OCI-LY3 (cell line): ENCODE measurements around the gene DBX2.

ENCODE experiments used
- H2AFZ ChIP-seq: fragments of 200-600, 300-600 bp; shearing (Covaris generic); 2 replicates; pipeline ENCODE4 v1.6.0; 2014; ENCODE audit warnings: antibody characterized with exemption, low read depth, low read length
- H3K27ac ChIP-seq: fragments of 200-600, 300-600 bp; sonication (generic); 2 replicates; pipeline ENCODE4 v1.5.1; 2014; ENCODE audit warnings: mild to moderate bottlenecking, low read length, moderate library complexity, mixed read lengths
- H3K27me3 ChIP-seq: fragments of 200-600, 300-600 bp; sonication (generic); 2 replicates; pipeline ENCODE4 v1.6.1; 2014; ENCODE audit warnings: low read depth, low read length, mixed read lengths
- H3K36me3 ChIP-seq: fragments of 200-600, 300-600 bp; sonication (generic); replicated peaks from 2 replicates; pipeline ENCODE3; 2014; ENCODE audit warnings: low read depth, low read length, mixed read lengths
- H3K4me1 ChIP-seq: fragments of 300-600, 200-600 bp; sonication (generic); 2 replicates; pipeline ENCODE4 v1.6.1; 2014; ENCODE audit warnings: low read length, mixed read lengths
- H3K4me2 ChIP-seq: fragments of 200-600, 300-600 bp; sonication (generic); 2 replicates; pipeline ENCODE4 v1.6.1; 2014; ENCODE audit warnings: low read length, mixed read lengths
- H3K4me3 ChIP-seq: fragments of 300-600, 200-600 bp; sonication (generic); 2 replicates; pipeline ENCODE4 v1.5.1; 2014; ENCODE audit warnings: antibody characterized with exemption, mild to moderate bottlenecking, low read length, moderate library complexity
- H3K79me2 ChIP-seq: fragments of 300-600, 200-600 bp; shearing (Covaris generic); 2 replicates; pipeline ENCODE4 v1.6.1; 2014; ENCODE audit warnings: mild to moderate bottlenecking, low read length, mixed read lengths
- H3K9ac ChIP-seq: fragments of 300-600, 200-600 bp; shearing (Covaris generic); 2 replicates; pipeline ENCODE4 v1.6.0; 2014; ENCODE audit warnings: mild to moderate bottlenecking, low read length, moderate library complexity
- H3K9me3 ChIP-seq: fragments of 200-600, 300-600 bp; shearing (Covaris generic); 2 replicates; pipeline ENCODE4 v1.6.1; 2014; ENCODE audit warnings: low read length, mixed read lengths; ENCODE audit not compliant: insufficient read depth
- H4K20me1 ChIP-seq: fragments of 200-600, 300-600 bp; sonication (generic); 2 replicates; pipeline ENCODE4 v1.6.1; 2016; ENCODE audit warnings: low read length, mixed read lengths; ENCODE audit not compliant: insufficient read depth
- CTCF ChIP-seq: fragments of 200-600, 300-600 bp; sonication (generic); IDR thresholded peaks from 2 replicates; pipeline ENCODE4 v1.5.1; 2014; ENCODE audit warnings: antibody characterized with exemption, low read length, low read depth
- EZH2phosphoT487 ChIP-seq: fragments of 200-600 bp; shearing (Covaris generic); IDR thresholded peaks from 2 replicates; pipeline ENCODE4 v1.6.1; 2018; ENCODE audit warnings: antibody characterized with exemption, mixed run types, low read depth

DBX2 gene

GRCh38 chr12:45051572-45052125, 750 bp upstream of the DBX2 start:
- Histone ChIP-seq H3K27ac (no peak overlapping the region), H3K4me3 (no peak overlapping the region), H3K36me3 (no peaks in the 10 kb centered on the region), H3K27me3 (no peaks in the 10 kb centered on the region), H4K20me1 (no peaks in the 10 kb centered on the region), H2AFZ (no peak overlapping the region), H3K4me2 (no peak overlapping the region), H3K79me2 (no peaks in the 10 kb centered on the region), H3K9me3 (no peaks in the 10 kb centered on the region), H3K4me1 (no peaks in the 10 kb centered on the region), H3K9ac (no peak overlapping the region)
- TF ChIP-seq CTCF: no peak
- TF ChIP-seq EZH2phosphoT487: no peak

- Histone ChIP-seq H4K20me1 (no peaks in the 10 kb centered on the region), H3K9ac (no peak overlapping the region), H3K27me3 (no peaks in the 10 kb centered on the region), H3K4me3 (no peak overlapping the region), H3K79me2 (no peaks in the 10 kb centered on the region), H3K4me1 (no peaks in the 10 kb centered on the region), H2AFZ (no peak overlapping the region), H3K9me3 (no peaks in the 10 kb centered on the region), H3K27ac (no peak overlapping the region), H3K36me3 (no peaks in the 10 kb centered on the region), H3K4me2 (no peak overlapping the region)
- TF ChIP-seq CTCF: no peak
- no peak for TF ChIP-seq EZH2phosphoT487
Observed at GRCh38 chr12:45049912-45050750, 768 bp downstream of the DBX2 start.

- H2AFZ ChIP-seq: no peak overlapping the region
- H3K4me2 ChIP-seq: no peak overlapping the region
Observed at GRCh38 chr12:45042599-45042998, 8.3 kb downstream of the DBX2 start.

More at GRCh38 chr12:45042599-45042998, 8.3 kb downstream of the DBX2 start:
- H3K27me3 ChIP-seq: no peaks in the 10 kb centered on the region
- no peaks in the 10 kb centered on the region for H3K9me3 ChIP-seq
- H3K36me3 ChIP-seq: no peaks in the 10 kb centered on the region
- no peaks in the 10 kb centered on the region for H3K79me2 ChIP-seq
- no peaks in the 10 kb centered on the region for H4K20me1 ChIP-seq
- no peak overlapping the region for H3K4me3 ChIP-seq
- no peak overlapping the region for H3K27ac ChIP-seq
- no peak for TF ChIP-seq CTCF
- no peak for TF ChIP-seq EZH2phosphoT487
- no peak overlapping the region for H3K9ac ChIP-seq
- H3K4me1 ChIP-seq: no peaks in the 10 kb centered on the region
